Measurements from ENCODE around the gene TP53BP2.
"Not testable (repeated sequence)": the region's sequence is repeated elsewhere in the genome, so short reads cannot be mapped to it uniquely, and the experiment has no call there.

GRCh38 chr1:223841977-223842623 is 3.6 kb downstream of the TP53BP2 start:
- TF ChIP-seq NR2F1 (conservative IDR thresholded peaks at IDR 0.05); CTCF (IDR thresholded peaks at IDR 0.05 in 2 of 3, conservative IDR thresholded peaks at IDR 0.05 in 1 of 3; ENCODE audit: control insufficient read depth in 2 of 3, extremely low read depth in 1 of 3, insufficient read depth in 1 of 3, low read depth in 3 of 3, low read length in 3 of 3); EZH2 (IDR thresholded peaks at IDR 0.05; ENCODE audit: borderline replicate concordance, control insufficient read depth, low read depth, low read length); ZNF384 (IDR thresholded peaks at IDR 0.05; ENCODE audit: borderline replicate concordance, low read depth, low read length); CBX5 (IDR thresholded peaks at IDR 0.05; ENCODE audit: low read depth); POLR2A (IDR thresholded peaks at IDR 0.05; ENCODE audit: low read depth, low read length): not testable (repeated sequence)

Measured in GM12878 (cell line).